GM13977 (cell line): ENCODE data around the gene ANO2.

Source experiments
- DNase-seq: peaks from one replicate; pipeline ENCODE4 v3.0.0; 2012; ENCODE audit warnings: low spot score
- CTCF ChIP-seq: IDR thresholded peaks from 2 replicates; pipeline ENCODE4 v1.5.1; 2012; ENCODE audit warnings: mild to moderate bottlenecking, control low read depth; ENCODE audit not compliant: insufficient read depth; ENCODE audit errors: extremely low read depth, missing control alignments
- in situ Hi-C: fragments of 300-500 bp; cut with MboI; formaldehyde crosslinking; loops from one replicate; pipeline ENCODE4 v1.12.0; 2022; ENCODE audit warnings: low sequenced_read_pairs, low pct_unique_long_range_greater_than_20kb, mixed read lengths, inconsistent platforms; ENCODE audit not compliant: unreplicated experiment

The ANO2 gene

GRCh38 chr12:5515458-5515857 lies 429.6 kb downstream of the ANO2 start:
- in situ Hi-C loops: no loop called here
- no peak for DNase-seq
- TF ChIP-seq CTCF: no peak

DNA sequence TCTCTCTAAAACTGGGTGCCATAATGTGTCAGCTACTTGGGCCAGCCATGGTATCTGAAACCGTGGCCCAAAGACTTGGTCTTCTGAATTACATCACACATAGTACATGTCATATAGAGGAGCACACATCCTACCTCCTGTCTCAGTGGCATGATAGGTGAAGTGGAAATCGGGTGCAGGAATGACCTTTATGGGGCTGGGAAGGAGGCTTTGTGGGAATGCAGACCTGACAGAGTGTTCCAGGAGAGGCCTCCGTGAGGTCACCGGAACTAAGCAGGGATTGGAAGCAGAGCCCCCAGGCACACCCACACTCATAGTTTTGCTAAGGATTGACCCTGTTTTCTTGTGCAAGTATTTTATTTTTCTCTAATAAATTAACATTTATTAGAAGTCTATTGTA lies 430.5 kb downstream of the ANO2 start:
- DNase-seq: no peak
- TF ChIP-seq CTCF: no peak
- in situ Hi-C loops: no loop called here

- in situ Hi-C loops: no loop called here
These were observed 431.0 kb downstream of the ANO2 start for GRCh38 chr12:5514016-5514415.

DNA sequence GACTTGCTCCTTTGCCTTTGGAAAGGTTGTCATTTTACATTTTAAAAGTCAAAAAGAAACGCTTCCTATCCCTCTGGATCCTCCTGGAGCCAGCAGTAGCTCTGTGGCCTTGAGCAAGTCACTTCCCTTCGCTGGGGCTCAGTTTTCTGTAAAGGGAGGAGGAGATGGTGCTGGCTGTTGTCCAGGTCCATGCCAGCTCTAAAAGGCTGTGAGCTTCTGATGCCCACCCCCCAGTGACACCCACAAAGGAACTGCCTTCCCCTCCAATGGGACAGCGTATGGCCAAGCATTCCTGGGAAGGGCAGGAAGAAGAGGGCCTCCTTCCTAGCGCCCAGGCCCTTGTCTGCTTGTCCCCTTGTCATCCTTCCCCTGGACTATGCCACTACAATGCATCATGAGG lies 431.7 kb downstream of the ANO2 start:
- no peak for DNase-seq
- no peak for TF ChIP-seq CTCF
- in situ Hi-C loops: no loop called here

More at GRCh38 chr12:5514016-5514415, 431.0 kb downstream of the ANO2 start:
- no peak for TF ChIP-seq CTCF
- no peak for DNase-seq
